ENCODE results near the gene EMILIN3.

Gene EMILIN3

GRCh38 chr20:41370176-41370575, 3.6 kb upstream of the EMILIN3 start:
- peaks cover 38% of the 10 kb centered on the region for H3K27me3 Mint-ChIP-seq (ENCODE audit: low read depth)
- no peak overlapping the region for H3K4me3 Mint-ChIP-seq
- no peak overlapping the region for H3K27ac Mint-ChIP-seq
- H3K4me1 Mint-ChIP-seq: peaks cover 34% of the 10 kb centered on the region
- peaks cover 13% of the 10 kb centered on the region for H3K9me3 Mint-ChIP-seq
- peaks cover 3% of the 10 kb centered on the region for H3K36me3 Mint-ChIP-seq (ENCODE audit: low read depth)
- no peak for TF ChIP-seq CTCF (IDR thresholded peaks at IDR 0.05; ENCODE audit: unreplicated experiment in 3 of 3)

- H3K27ac Mint-ChIP-seq: no peak overlapping the region
- peaks cover 34% of the 10 kb centered on the region for H3K4me1 Mint-ChIP-seq
- H3K27me3 Mint-ChIP-seq (ENCODE audit: low read depth): peaks cover 43% of the 10 kb centered on the region
Measured at GRCh38 chr20:41369673-41370072, 3.1 kb upstream of the EMILIN3 start.

GRCh38 chr20:41367956-41368355, 1.3 kb upstream of the EMILIN3 start:
- H3K9me3 Mint-ChIP-seq: peaks cover 11% of the 10 kb centered on the region
- H3K27me3 Mint-ChIP-seq (ENCODE audit: low read depth): peaks cover 47% of the 10 kb centered on the region
- no peak overlapping the region for H3K27ac Mint-ChIP-seq
- H3K36me3 Mint-ChIP-seq (ENCODE audit: low read depth): peaks cover 3% of the 10 kb centered on the region
- peak overlapping the region; percentile 80 to 87 (median 83) for H3K4me3 Mint-ChIP-seq
- H3K4me1 Mint-ChIP-seq: peaks cover 21% of the 10 kb centered on the region
- TF ChIP-seq CTCF (IDR thresholded peaks at IDR 0.05; ENCODE audit: unreplicated experiment in 3 of 3): no peak

More at GRCh38 chr20:41369673-41370072, 3.1 kb upstream of the EMILIN3 start:
- Mint-ChIP-seq H3K9me3 (peaks cover 13% of the 10 kb centered on the region), H3K36me3 (ENCODE audit: low read depth) (peaks cover 3% of the 10 kb centered on the region), H3K4me3 (peak overlapping the region in 1 of 3 experiments; percentile 73)
- TF ChIP-seq CTCF (IDR thresholded peaks at IDR 0.05; ENCODE audit: unreplicated experiment in 3 of 3): no peak

GRCh38 chr20:41367393-41367695, 726 bp upstream of the EMILIN3 start:
- H3K9me3 Mint-ChIP-seq: peaks cover 6% of the 10 kb centered on the region
- TF ChIP-seq CTCF (IDR thresholded peaks at IDR 0.05; ENCODE audit: unreplicated experiment in 3 of 3): no peak
- H3K4me1 Mint-ChIP-seq: peaks cover 18% of the 10 kb centered on the region
- peak overlapping the region in 2 of 3 experiments; percentile 19 to 77 for H3K27ac Mint-ChIP-seq
- H3K36me3 Mint-ChIP-seq (ENCODE audit: low read depth): peaks cover 3% of the 10 kb centered on the region
- peak overlapping the region; percentile 80 to 87 (median 83) for H3K4me3 Mint-ChIP-seq
- peaks cover 47% of the 10 kb centered on the region for H3K27me3 Mint-ChIP-seq (ENCODE audit: low read depth)

- H3K27me3 Mint-ChIP-seq (ENCODE audit: low read depth): peaks cover 47% of the 10 kb centered on the region
- H3K9me3 Mint-ChIP-seq: no peaks in the 10 kb centered on the region
- H3K4me1 Mint-ChIP-seq: peaks cover 18% of the 10 kb centered on the region
- no peak for TF ChIP-seq CTCF (IDR thresholded peaks at IDR 0.05; ENCODE audit: unreplicated experiment in 3 of 3)
- H3K36me3 Mint-ChIP-seq (ENCODE audit: low read depth): peaks cover 3% of the 10 kb centered on the region
- H3K4me3 Mint-ChIP-seq: peak overlapping the region; percentile 69 to 75 (median 70)
- H3K27ac Mint-ChIP-seq: peak overlapping the region in 1 of 3 experiments; percentile 32
Measured at GRCh38 chr20:41365777-41366545, 657 bp downstream of the EMILIN3 start.

Data from nephron (organoid).